Muscle of arm (tissue), 12 donors: ENCODE measurements around the gene BLOC1S5. TPM values are rescaled to one million over a fixed set of nuclear protein-coding genes. Genes with fewer than 3 reads are reported as not detected.

Source experiments
- DNase-seq: peaks from one replicate; pipeline ENCODE4 v3.0.0-alpha.2; 2013
- polyA plus RNA-seq, 12 donors: library from polyadenylated mRNA; unstranded; fragments of 120-200 nt; gene quantifications; one replicate each; pipeline ENCODE4 v1.2.1, GENCODE V29; 2013; ENCODE audit not compliant: insufficient read length in 12 of 12

Gene BLOC1S5
- polyA plus RNA-seq, 12 donors, result 12.6 to 16.5 (median 14.6) TPM; not detected in 1

DNA sequence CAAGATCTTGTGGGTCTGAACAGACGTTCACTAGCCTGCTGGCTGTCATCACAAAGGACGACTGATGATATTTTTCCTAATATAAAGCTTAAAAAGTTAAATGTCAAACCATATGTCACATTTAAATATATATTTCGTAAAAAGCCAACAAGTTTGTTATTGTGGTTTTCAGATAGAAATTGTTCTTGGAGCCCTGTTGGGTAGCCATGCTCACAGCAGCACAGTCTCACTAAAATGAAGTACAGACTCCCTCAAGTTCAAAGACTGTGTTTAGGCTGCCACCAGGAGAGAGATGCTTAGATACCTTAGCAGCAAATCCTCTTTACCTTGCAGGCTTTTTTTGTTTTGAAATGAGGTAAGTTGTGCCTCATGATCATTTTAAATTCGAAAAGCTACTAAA lies 20.4 kb upstream of the BLOC1S5 start:
- no peak for DNase-seq

DNA sequence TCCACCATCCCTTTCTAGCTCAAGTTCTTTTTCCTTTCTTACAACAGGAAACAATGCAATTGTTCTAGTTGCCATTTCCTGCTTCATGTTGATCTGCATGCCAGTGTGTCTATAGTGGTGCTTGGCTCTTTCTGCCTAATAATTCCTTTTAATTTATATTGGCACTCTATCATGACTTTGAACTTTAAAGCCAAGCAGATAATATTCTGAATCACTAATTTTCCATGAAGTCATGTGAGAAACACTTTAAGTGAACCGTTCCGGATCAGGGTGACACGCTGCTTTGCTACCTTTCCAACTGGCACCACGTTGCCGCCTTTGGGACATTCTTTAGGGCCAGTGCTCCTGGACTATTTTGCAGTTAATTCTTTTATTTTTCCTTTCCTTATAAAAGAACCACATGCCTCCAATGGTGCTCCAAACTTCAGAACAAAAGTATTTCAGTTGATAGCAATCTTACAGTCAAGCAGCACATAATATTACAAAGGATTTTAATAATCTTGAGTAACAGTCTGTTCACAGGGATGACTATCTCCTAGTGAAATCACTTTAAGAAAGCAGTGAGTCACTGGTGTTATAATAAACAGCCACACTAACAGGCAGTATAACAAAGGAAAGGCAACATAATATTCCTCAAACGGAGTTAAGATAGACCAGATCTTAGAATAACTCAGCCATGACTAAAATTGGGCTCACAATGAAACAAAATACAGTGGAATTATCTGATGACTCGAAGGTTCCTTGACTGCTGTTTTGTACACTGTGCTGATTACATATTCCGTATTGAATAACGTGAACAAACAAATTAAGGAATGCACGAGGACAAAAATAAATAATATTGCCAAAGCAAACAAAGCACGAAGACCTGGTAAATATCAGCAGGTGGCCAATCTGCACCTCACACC lies 19.0 kb upstream of the BLOC1S5 start:
- no peak for DNase-seq

DNA sequence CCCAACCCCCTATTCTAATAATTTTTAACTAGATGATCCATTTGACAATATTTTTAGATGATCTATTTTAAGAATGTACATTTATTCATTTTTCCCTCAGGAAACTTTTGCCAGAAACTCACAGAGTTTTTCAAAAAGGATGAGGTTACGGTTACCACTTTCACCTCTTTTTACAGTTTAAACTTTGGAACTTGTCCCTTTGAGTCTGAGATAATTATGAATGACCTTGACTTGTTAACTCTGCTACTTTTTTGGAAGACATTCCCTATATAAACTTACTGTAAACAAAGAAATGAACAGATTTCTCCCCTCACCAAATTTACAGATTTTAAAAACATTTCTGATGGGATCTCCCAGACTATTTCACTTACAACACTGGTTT lies 18.4 kb upstream of the BLOC1S5 start:
- no peak for DNase-seq

DNA sequence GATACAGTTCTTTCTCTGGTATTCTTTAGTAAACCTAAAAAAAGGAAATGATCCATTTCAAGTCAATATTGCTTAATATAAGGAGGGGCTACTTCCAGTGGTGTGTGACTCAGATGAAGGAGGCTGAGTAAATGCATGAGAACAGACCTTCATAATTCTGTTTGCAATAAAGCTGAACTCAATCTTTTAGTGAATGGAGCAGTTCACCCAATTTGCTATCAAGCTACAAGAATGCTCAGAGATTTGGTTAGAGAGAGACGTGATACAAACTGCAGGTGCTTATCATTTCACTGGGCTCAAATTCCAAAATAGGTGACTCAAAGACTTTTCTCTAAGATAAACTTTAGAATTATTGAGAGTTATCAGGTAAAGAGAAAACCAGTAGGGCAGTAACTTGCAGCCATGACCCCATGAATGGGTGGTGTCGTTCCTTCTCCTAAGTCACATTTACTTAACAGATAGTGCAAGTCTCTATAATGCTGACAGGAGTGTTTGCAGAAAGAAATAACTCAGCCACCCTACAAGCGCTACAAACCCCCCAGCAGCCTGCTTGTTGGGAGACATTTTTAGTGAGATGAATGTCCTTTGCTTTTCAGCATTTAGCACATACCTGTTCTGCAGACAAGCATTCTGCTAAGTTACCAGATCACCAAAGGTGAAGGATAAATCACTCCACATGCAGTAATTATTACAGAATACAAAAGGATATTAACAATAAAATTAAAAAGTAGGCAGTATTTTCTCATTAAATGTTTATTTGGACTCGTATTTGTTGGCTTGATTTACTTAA lies 16.4 kb upstream of the BLOC1S5 start:
- DNase-seq, result no peak

DNA sequence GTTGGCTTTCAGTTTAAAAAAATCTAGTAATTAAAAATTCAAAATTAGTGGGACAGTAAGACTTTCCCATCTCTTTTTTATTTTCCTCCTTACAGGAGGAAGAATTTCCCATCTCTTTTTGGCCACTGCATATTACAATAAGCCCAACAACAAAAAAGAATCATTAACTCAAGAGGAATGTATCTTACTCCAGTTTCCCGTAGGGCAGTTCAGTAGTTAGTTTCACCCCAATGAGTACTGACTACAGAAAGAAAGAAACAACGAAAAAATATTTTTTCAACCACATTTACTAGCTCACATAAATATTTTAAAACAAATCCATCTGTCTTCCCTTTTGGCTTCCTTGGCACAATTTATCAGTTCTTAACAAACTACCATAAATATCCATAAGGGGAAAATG lies 14.9 kb upstream of the BLOC1S5 start:
- no peak for DNase-seq

DNA sequence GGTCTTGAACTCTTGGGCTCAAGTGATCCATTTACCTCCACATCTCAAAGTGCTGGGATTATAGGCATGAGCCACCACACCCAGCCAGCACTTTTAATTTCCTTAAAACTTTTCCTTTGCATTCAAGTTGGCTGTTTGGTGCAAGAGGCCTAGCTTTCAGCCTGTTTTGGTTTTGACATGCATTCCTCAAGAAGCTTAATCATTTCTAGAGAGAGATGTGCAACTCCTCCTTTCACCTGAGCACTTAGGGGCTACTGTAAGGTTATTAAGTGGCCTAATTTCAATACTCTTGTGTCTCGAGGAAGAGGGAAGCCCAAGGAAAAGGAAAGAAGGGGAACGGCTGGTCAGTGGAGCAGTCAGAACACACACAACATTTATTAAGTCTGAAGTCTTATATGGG lies 13.8 kb upstream of the BLOC1S5 start:
- no peak for DNase-seq

DNA sequence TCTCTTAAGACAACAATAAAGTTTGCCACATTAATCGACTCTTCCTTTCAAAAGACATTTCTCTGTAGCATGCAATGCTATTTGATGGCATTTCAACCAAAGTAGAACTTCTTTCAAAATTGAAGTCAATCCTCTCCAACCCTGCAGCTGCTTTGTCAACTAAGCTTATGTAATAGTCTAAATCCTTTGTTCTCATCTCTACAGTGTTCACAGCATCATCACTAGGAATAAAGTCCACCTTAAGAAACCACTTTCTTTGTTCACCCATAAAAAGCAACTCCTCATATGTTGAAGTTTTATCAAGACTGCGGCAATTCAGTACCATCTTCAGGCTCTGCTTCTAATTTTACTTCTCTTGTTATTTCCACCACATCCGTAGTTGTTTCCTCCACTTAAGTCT lies 11.5 kb upstream of the BLOC1S5 start:
- DNase-seq, result no peak

DNA sequence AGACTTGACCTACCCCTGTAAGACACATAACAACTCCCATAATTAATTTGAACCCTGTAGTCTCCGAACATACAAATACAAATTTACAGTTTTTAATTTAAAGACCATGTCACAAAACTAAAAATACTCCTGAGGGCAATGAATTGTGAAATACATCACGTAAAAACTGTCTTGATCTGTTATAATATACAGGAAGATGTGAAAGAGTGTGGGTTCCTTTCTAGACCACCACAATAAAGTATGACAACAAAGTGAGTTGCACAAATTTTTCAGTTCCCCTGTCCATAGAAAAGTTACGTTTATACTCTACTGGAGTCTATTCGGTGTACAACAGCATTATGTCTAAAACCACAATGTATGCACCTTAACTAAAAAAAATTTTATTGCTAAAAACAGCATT lies 11.0 kb upstream of the BLOC1S5 start:
- DNase-seq, result no peak

DNA sequence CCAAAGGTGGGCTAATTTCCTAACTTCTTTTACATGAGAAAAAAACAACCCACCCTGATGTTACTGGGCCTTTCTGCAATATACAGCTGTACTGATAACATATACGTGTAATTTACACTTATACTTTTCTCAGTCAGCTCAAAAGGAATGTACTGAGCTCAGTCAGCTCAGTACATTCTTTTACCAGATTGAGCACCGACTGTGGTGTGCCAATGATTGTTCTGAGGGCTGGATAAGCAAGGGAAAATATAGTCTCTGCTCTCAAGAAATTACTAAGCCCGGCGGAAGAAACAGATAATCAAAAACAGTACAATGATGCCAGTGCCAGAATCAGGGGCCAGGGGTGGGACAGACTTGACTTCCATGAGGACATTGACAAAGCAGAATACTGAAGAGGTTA lies 10.0 kb upstream of the BLOC1S5 start:
- no peak for DNase-seq

DNA sequence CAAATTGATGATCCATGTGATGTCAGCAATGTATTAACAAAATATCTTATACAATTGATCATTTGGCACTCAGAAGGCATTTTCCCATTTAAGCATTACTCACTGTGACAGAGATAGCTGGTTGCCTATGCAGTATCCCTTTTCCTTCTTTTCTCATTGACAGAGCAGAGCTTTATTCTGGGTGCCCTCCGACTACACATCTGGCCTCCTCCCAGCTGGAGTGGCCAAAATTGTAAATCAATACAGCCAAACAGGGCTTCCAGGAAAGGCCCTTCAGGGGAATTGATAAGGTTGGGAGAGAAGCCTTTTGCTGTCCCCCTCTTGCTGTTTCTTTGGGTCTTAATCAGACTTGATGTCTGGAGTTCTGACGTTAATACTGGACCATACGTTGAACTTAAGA lies 9.6 kb upstream of the BLOC1S5 start:
- DNase-seq, result no peak

DNA sequence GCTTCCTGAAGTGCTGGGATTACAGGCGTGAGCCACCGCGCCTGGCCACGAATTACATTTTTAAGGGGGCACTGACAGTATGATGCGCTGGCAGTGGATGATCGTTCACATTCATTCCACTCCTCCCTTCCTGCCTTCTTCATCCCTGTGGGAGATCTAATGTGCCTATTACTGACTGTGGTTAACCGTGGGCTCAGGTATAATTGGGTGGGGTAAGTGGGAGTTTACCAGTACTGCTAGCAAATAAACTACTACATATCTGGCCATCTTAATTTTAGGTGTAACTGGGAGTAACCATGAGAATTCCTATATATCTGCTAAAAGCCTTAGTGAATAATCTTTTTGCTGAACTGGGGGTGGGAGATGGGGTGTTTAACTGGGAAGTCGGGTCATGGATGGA lies 6.5 kb upstream of the BLOC1S5 start:
- no peak for DNase-seq

DNA sequence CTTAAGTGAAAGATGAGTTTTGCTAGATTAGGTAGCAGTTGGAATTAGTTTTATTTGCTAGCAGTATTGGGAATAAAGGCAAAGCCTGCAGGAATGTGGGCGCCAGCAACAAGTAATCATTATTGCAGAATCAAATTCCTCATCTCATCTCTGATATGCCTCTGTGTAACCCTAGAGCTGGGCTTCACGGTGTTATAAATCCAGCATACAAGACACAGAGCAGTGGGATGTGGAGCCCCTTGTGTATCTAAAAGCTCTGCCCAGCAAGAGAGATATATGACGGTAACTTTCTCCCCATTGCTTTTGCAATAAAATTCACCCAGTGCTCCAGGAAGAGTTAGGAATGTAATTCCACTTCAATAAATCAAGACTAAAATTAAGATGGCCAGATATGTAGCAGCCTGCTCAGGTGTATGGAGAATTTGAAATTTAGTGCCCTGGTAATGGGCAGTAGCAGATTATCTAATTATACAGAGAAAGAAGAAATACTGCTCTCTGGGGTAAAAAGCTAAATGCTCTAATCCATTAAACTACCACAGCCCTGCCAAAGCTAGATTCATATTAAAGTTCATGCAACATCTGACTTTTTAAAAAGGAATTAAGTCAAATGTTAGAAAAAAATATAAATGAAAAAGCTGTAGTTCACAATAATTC lies 5.6 kb upstream of the BLOC1S5 start:
- DNase-seq, result no peak

DNA sequence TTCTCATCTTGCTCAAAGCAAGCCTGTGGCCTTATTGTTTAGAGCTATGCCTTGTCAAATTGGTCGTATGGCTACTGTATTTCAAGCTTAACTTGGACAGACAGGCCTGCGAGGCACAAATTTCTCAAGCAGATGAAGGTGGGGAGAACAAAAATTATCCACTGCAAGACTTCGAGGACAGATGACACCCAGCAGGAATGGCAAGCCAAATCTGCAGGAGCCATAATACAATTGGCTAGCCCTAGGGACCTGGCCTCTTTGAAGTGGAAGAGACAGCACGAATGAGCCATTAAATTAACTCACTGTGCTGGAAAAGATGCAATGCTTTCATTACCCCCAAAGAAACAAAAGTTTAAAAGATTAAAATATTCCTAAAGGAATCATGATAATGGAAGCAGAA lies 5.0 kb upstream of the BLOC1S5 start:
- no peak for DNase-seq

DNA sequence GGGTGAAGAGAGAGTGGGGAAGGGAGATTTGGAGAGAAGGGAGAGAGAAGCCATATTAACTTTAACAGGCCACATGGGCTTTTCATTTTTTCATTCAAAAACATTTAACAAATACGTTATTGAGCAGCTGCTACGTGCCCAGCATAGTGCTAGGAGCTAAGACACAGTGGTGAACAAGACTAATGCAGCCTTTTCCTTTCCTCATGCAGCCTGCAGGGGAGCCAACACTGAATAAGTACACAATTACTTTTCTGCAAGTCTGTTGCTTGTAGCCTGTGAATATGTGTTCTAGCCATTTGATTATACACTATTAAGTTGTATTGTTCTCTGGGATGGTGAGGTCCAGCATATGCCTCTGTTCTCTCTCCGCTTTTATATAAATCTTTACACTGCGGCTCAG lies 1.9 kb upstream of the BLOC1S5 start:
- no peak for DNase-seq

DNA sequence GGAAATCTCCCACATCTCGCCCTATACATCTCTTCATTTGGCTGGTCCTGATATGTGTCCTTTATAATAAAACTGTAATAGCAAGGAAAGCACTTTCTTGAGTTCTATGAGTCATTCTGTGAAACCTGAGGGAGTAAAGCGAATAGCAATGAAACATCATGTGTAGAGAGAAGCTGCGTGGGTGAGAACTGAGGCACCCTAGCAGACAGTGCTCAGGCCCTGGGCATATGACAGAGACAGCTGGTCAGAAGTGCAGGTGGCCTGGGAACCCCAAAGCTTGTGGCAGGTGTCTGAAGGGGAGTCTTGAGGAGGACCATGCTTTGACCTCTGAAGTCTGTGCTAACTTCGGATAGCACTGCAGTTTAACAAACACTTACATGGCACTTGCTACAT lies 1.3 kb upstream of the BLOC1S5 start:
- DNase-seq, result no peak

DNA sequence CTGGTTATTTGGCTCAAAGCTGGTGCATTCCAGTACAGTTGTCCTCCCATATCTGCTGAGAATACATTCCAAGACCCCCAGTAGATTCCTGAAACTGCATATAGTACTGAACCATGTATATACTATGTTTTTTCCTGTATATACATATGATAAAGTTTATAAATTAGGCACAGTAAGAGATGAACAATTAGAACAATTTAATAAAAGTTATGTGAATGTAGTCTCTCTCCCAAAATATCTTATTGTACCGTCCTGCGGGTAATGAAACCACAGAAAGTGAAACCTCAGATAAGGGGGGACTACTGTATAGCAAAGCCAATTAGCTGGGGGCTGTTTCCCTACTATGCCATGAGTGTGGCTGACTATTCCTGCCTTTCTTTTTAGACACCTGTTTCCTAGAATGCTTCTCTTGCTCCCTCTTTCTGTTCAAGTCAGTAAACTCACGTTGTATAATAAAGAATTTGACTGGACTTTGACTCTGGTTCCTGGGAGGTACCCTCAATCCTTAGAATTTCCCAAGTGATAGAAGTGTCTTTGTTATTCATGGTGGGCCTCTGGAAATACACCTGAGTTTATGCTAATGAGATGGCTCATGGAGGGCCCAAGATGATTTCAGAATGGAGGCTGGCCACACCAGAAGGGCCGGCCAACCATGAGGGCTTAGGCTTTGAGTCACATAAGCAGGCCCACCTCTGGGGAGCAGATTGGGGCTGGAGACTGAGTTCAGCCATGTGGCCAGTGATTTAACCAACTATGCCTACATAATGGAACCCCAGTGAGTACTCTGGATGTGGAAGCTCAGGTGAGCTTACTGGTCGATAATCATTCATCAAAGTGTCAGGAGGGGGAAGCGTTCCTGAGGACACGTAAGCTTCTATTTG lies 689 bp upstream of the BLOC1S5 start:
- no peak for DNase-seq

DNA sequence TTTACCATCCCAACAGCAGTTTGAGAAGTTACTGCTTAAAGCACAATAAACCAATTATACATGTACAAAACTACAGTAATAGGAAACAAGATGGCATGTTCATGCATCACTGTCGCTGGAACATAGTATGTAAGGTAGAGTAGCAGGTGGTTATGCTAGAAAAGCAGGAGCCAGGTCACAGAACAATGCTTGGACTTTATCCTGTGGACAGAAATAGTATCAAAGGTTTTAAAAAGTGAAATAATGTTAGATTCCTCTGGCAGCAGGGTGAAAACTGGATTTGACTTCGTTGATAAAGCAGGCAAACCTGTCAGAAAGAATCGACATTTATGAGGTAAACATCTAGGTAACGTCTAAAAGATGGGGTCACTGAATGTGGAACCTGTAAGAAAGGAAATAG lies 2.5 kb downstream of the BLOC1S5 start:
- no peak for DNase-seq

DNA sequence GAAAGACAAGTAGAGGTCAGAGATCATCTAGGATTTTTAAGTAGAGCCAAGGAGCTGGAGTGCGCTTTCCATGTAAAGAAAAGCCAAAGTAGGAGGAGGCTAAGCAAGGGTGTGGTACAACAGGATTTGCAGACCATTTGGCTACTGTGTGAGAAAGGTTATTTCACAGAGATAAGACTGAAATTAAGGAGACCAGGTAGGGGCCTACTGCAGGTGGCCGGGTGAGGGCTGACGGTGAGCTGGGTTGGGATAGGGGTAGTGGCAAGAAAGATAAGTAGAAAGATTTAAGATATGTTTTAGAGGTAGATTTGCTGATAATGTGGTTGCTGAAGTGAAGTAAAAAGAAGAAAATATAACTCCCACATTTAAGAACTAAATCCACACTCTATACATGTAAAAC lies 3.8 kb downstream of the BLOC1S5 start:
- no peak for DNase-seq

DNA sequence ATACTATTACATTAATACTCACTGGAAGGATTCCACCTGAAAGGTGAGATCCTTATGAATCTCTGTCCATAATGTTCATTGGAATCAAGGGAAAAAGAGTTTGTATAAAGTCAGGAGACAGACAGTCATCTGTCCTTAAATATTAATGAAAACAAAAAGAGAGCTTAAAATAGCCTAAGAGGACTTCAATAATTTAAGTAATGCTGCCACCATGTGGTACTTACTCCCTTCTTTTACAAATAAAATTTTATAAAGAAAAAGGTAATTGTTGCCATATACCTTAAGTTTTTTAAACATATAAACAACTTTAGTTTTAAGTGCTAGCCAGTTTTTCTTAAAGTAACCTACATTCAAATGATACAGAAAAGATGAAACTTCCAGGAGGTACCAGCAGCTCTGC lies 5.1 kb downstream of the BLOC1S5 start:
- peak; percentile 18 for DNase-seq

DNA sequence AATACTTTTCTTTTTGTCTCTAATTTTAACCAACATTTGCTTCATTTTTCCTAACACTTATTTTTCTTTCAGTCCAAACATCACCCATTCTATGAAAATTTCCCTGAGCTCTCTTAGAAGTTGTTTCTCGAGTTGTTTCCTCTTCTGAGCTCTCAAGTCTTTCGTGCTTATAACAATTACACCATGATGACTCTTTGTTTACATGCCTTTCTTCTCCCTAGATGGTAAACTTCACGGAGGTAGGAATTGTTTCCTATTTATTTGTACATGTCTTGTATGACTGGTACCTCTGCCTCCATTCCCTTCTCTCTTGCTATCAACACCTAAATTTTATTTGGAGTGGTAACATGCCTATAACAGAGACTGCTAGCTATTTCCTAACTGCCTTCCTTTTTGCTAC lies 6.4 kb downstream of the BLOC1S5 start:
- no peak for DNase-seq

DNA sequence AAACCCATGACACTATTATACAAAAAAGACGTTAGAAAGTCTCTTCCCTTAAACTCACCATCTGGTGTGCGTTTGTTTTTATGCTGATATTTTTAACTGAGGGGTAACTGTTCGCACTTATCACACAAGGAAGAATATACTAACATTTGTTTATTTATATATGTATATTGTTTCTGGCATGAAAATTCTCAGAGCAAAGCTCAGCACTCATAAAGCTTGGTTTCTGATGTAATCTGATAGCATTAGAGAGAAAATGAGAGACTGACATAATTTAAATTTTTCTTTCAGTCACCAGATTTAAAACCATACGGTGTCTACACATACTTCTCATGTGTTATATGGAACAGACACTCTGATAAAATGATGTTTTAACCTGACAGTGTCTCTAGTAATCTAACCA lies 6.9 kb downstream of the BLOC1S5 start:
- no peak for DNase-seq

DNA sequence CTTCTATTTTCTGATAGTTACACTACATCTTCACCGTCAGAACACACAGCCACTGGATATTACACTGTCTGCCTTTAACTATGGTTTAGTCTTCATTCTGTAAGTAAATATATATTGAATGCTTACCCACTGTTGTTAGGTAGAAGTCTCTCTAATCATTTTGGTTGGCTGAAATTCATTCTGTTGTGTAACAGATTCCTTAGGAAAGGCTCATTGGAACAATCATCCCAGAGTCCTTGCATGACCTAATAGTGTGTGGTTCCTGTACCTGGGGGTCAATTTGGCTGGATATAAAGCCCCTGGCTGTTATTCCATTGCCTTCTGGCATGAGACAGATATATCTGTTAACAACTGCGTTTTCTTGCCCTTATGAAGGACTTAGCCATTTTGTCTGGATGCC lies 9.9 kb downstream of the BLOC1S5 start:
- no peak for DNase-seq
